ENCODE measurements around the gene DUSP6. TPM values are rescaled to one million over a fixed set of nuclear protein-coding genes. Genes with fewer than 3 reads are reported as not detected.
A peak's percentile ranks its signal among the peaks of the same experiment; 100 is the strongest.

DUSP6 gene
- total and polyA plus RNA-seq, 4 experiments from 2014 or later = 0.90 to 2.2 (median 1.7) TPM

DNA sequence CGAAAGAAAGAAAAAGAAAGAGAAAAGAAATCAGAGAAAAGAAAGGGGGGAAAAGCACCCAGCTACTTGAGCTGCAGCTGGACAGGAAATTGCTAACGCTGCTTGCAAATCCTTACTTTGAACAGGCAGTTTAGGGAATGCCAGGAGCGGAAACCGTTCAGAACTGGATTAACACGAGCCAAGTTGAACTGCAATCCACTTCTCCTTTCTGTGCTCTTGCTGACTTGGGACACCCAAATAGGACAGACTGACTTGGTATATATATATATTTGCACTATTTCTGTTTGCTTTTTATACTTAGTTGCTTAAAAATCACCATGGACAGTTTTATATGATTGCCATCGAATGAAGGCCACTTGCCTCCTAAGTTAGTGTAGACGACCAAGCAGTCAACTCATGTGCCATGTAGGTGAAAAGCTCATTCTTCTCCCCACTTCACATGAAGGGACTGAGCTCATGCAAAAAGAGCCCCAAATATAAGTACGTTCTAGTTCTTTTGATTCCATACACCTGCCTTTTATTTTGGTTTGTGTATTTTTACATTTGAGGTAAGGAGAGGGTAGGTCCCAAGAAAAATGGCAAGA, 5.5 kb downstream of the DUSP6 start:
- no peaks in the 10 kb centered on the region for H3K36me3 ChIP-seq (ENCODE audit: insufficient read depth, low read length)
- intact Hi-C loops (cut with micrococcal nuclease) = no loop called here
- ChIA-PET CTCF (ENCODE audit: partially characterized antibody) (interaction anchor here (1.2 to 1.3 kb wide), 2 partner anchors 114 to 329 kb away, joined by 3 to 4 read pairs; no protein-coding TSS in a partner anchor), POLR2A (ENCODE audit: partially characterized antibody) (interaction anchor here (2.2 kb wide), 1 partner anchor 102 kb away, joined by 9 read pairs; no protein-coding TSS in a partner anchor)
- H3K4me3 Mint-ChIP-seq = peak overlapping the region; percentile 69 to 92 (median 80)
- H3K27ac Mint-ChIP-seq = peak overlapping the region in 4 of 7 donors; percentile 12 to 53 (median 36)
- peaks cover 28 to 67% (median 40%) of the 10 kb centered on the region in 4 donors for H3K4me1 Mint-ChIP-seq
- H3K27me3 Mint-ChIP-seq = no peaks in the 10 kb centered on the region
- H3K27ac ChIP-seq (ENCODE audit: low read depth, low read length) = no peak overlapping the region
- H3K4me1 ChIP-seq (ENCODE audit: insufficient read depth, low read length) = peaks cover 58% of the 10 kb centered on the region
- H3K9me3 ChIP-seq (ENCODE audit: control insufficient read depth in 1 of 2, low read length in 2 of 2) = no peaks in the 10 kb centered on the region
- no peak overlapping the region for H3K4me3 ChIP-seq (ENCODE audit: low read length in 2 of 2)
- no peak for DNase-seq
- no peaks in the 10 kb centered on the region for H3K9me3 Mint-ChIP-seq
- no peaks in the 10 kb centered on the region for H3K36me3 Mint-ChIP-seq
- no peaks in the 10 kb centered on the region for H3K27me3 ChIP-seq (ENCODE audit: insufficient read depth, low read length)

DNA sequence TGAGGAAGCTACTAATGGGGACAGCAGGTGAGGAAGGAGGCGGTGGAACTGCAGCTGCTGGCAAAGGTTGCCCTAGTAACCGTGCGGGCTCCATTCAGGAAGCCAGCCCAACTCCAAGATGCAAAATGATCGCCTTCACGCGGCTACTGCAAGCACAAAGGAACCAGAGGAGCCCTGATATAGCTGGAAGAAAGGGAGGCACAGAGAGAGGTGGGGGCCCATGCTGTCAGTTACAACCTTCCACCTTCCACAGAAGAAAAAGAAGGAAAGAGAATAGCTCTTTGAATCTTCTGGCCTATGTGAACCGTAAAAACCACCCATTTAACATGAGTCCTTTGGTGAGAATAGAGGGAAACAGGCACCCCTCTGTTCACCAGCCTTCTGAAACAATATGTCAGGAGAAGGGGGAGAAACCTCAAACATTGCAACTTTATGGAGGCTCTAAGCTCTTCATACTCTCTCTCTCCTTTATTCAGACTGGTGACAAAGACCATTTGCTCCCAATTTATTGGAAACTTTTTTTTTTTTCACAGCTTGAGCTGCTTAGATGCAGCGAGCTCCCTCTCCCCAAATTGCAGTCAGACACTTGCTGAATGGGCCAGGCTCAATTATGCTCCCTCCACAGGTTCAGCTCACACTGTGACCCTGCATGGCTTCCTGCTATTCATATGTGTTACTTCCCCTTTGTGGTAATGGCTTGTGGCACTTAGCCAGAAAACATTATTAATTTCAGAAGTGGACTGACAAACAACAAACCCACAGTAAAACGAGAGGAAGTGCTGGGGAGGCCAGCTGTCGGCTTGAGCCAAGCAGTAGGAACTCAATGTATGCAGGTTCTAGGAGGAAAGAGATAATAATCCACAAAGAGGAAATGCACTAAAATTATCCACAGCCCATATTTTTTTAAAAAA, 6.2 kb downstream of the DUSP6 start:
- Mint-ChIP-seq H3K36me3 (no peaks in the 10 kb centered on the region), H3K27me3 (no peaks in the 10 kb centered on the region), H3K9me3 (no peaks in the 10 kb centered on the region), H3K4me3 (peak overlapping the region; percentile 69 to 92 (median 80)), H3K27ac (peak overlapping the region in 4 of 7 donors; percentile 27 to 92 (median 58)), H3K4me1 (peaks cover 27 to 66% (median 39%) of the 10 kb centered on the region in 4 donors)
- Histone ChIP-seq H3K27ac (ENCODE audit: low read depth, low read length) (no peak overlapping the region), H3K4me1 (ENCODE audit: insufficient read depth, low read length) (peaks cover 57% of the 10 kb centered on the region), H3K9me3 (ENCODE audit: control insufficient read depth in 1 of 2, low read length in 2 of 2) (no peaks in the 10 kb centered on the region), H3K36me3 (ENCODE audit: insufficient read depth, low read length) (no peaks in the 10 kb centered on the region), H3K27me3 (ENCODE audit: insufficient read depth, low read length) (no peaks in the 10 kb centered on the region), H3K4me3 (ENCODE audit: low read length in 2 of 2) (no peak overlapping the region)
- intact Hi-C loops (cut with micrococcal nuclease) = no loop called here
- CTCF ChIA-PET (ENCODE audit: partially characterized antibody) = interaction anchor here (1.1 to 1.3 kb wide), 5 partner anchors 18 to 329 kb away, joined by 3 to 4 read pairs (median 3); no protein-coding TSS in a partner anchor
- peak; percentile 40 to 56 (median 49) for DNase-seq
- POLR2A ChIA-PET (ENCODE audit: partially characterized antibody) = interaction anchor here (2.2 kb wide), 1 partner anchor 102 kb away, joined by 9 read pairs; no protein-coding TSS in a partner anchor

- Mint-ChIP-seq H3K4me3 (no peak overlapping the region), H3K27me3 (no peaks in the 10 kb centered on the region), H3K36me3 (no peaks in the 10 kb centered on the region), H3K9me3 (no peaks in the 10 kb centered on the region), H3K27ac (no peak overlapping the region), H3K4me1 (peaks cover 21 to 59% (median 32%) of the 10 kb centered on the region in 4 donors)
- intact Hi-C loops (cut with micrococcal nuclease) = no loop called here
- no peaks in the 10 kb centered on the region for H3K27me3 ChIP-seq (ENCODE audit: insufficient read depth, low read length)
- no peaks in the 10 kb centered on the region for H3K9me3 ChIP-seq (ENCODE audit: control insufficient read depth in 1 of 2, low read length in 2 of 2)
- no peak for DNase-seq
- POLR2A ChIA-PET (ENCODE audit: partially characterized antibody) = no interaction called here
- H3K4me3 ChIP-seq (ENCODE audit: low read length in 2 of 2) = no peak overlapping the region
- H3K27ac ChIP-seq (ENCODE audit: low read depth, low read length) = no peak overlapping the region
- peaks cover 50% of the 10 kb centered on the region for H3K4me1 ChIP-seq (ENCODE audit: insufficient read depth, low read length)
- no peaks in the 10 kb centered on the region for H3K36me3 ChIP-seq (ENCODE audit: insufficient read depth, low read length)
- CTCF ChIA-PET (ENCODE audit: partially characterized antibody) = interaction anchor here (1.1 to 1.2 kb wide), 3 partner anchors 18 to 198 kb away, joined by 3 read pairs; no protein-coding TSS in a partner anchor
Measured at GRCh38 chr12:89345376-89345775, 6.9 kb downstream of the DUSP6 start.

- intact Hi-C loops (cut with micrococcal nuclease) = no loop called here
- CTCF ChIA-PET (ENCODE audit: partially characterized antibody) = interaction anchor here (1.2 kb wide), 1 partner anchor 198 kb away, joined by 3 read pairs; no protein-coding TSS in a partner anchor
Measured at GRCh38 chr12:89344862-89345202, 7.5 kb downstream of the DUSP6 start.

DNA sequence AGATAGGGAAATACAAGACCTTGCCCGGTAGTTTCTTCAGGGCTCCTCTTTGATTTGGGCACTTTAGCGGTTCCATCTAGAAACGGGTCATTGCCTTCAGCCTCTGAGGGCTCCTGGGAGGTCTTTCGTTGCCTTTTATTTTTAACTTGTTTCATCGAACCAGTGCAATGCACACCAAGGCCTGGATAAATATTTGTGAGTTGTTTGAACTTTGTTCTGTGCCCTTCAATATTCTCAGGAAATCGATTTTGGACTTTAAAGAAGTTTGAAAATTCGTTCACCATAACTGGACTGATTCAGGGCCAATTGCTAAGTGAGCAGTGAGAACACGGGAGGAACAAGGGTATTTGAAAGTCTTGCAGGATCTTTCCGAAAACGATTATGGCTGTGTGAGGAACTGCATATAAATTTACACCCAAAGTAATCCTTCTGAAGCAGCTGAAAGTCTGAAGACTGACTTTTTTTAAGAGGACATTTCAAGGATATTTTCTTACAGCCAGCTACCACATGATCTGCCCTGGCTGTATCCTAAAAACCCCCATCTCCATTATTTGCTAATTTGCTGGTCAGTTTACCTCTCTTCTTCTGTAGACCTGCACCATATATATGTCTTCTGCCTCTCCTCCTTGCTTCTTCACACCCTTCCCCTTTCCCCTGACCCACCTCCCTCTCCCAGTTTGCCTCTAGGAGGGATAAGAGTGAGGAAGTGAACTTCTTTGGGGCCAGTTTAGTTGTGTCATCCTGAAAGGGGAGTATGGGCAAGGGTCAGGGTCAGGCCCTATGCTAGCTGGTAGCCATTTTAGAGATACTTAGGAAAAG, 8.0 kb downstream of the DUSP6 start:
- intact Hi-C loops (cut with micrococcal nuclease) = no loop called here
- CTCF ChIA-PET (ENCODE audit: partially characterized antibody) = interaction anchor here (1.2 kb wide), 1 partner anchor 199 kb away, joined by 3 read pairs; no protein-coding TSS in a partner anchor

More at GRCh38 chr12:89344862-89345202, 7.5 kb downstream of the DUSP6 start:
- Histone ChIP-seq H3K36me3 (ENCODE audit: insufficient read depth, low read length) (no peaks in the 10 kb centered on the region), H3K27ac (ENCODE audit: low read depth, low read length) (no peak overlapping the region), H3K27me3 (ENCODE audit: insufficient read depth, low read length) (no peaks in the 10 kb centered on the region), H3K4me3 (ENCODE audit: low read length in 2 of 2) (no peak overlapping the region), H3K4me1 (ENCODE audit: insufficient read depth, low read length) (peaks cover 45% of the 10 kb centered on the region), H3K9me3 (ENCODE audit: control insufficient read depth in 1 of 2, low read length in 2 of 2) (no peaks in the 10 kb centered on the region)
- H3K4me1 Mint-ChIP-seq = peaks cover 16 to 53% (median 27%) of the 10 kb centered on the region in 4 donors
- no peaks in the 10 kb centered on the region for H3K9me3 Mint-ChIP-seq
- POLR2A ChIA-PET (ENCODE audit: partially characterized antibody) = no interaction called here
- no peak for DNase-seq
- peak overlapping the region in 1 of 8 donors; percentile 1 for H3K4me3 Mint-ChIP-seq
- no peak overlapping the region for H3K27ac Mint-ChIP-seq
- no peaks in the 10 kb centered on the region for H3K36me3 Mint-ChIP-seq
- H3K27me3 Mint-ChIP-seq = no peaks in the 10 kb centered on the region

DNA sequence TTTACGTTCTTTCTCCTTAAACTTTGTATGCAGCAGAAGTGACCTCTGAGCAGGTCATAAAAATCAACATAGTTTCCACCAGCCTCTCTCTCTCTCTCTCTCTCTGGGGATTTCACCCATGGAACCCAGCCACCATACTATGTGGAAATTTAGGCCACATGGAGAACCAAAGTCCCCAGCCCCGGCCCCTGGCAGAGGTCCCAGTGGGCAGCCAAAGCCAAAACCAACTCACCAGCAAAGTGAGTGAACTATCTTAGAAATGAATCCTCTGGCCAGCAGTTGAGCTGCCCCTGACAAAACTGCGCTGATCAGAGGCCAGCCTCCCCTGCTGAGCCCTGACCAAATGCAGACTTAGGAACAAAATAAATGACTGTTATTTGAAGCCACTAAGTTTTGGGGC, 9.2 kb downstream of the DUSP6 start:
- Histone ChIP-seq H3K4me3 (ENCODE audit: low read length in 2 of 2) (no peak overlapping the region), H3K9me3 (ENCODE audit: control insufficient read depth in 1 of 2, low read length in 2 of 2) (no peaks in the 10 kb centered on the region), H3K27ac (ENCODE audit: low read depth, low read length) (no peak overlapping the region), H3K27me3 (ENCODE audit: insufficient read depth, low read length) (no peaks in the 10 kb centered on the region), H3K36me3 (ENCODE audit: insufficient read depth, low read length) (no peaks in the 10 kb centered on the region), H3K4me1 (ENCODE audit: insufficient read depth, low read length) (peaks cover 31% of the 10 kb centered on the region)
- H3K27me3 Mint-ChIP-seq = no peaks in the 10 kb centered on the region
- DNase-seq = no peak
- no peaks in the 10 kb centered on the region for H3K9me3 Mint-ChIP-seq
- H3K4me1 Mint-ChIP-seq = peaks cover 14 to 36% (median 24%) of the 10 kb centered on the region in 4 donors
- intact Hi-C loops (cut with micrococcal nuclease) = no loop called here
- ChIA-PET CTCF (ENCODE audit: partially characterized antibody) (no interaction called here), POLR2A (ENCODE audit: partially characterized antibody) (no interaction called here)
- H3K36me3 Mint-ChIP-seq = no peaks in the 10 kb centered on the region
- H3K4me3 Mint-ChIP-seq = no peak overlapping the region
- no peak overlapping the region for H3K27ac Mint-ChIP-seq

More for the DNA sequence above, 8.0 kb downstream of the DUSP6 start:
- peak overlapping the region in 1 of 8 donors; percentile 1 for H3K4me3 Mint-ChIP-seq
- Histone ChIP-seq H3K36me3 (ENCODE audit: insufficient read depth, low read length) (no peaks in the 10 kb centered on the region), H3K4me1 (ENCODE audit: insufficient read depth, low read length) (peaks cover 41% of the 10 kb centered on the region), H3K9me3 (ENCODE audit: control insufficient read depth in 1 of 2, low read length in 2 of 2) (no peaks in the 10 kb centered on the region), H3K4me3 (ENCODE audit: low read length in 2 of 2) (no peak overlapping the region), H3K27me3 (ENCODE audit: insufficient read depth, low read length) (no peaks in the 10 kb centered on the region), H3K27ac (ENCODE audit: low read depth, low read length) (no peak overlapping the region)
- H3K9me3 Mint-ChIP-seq = no peaks in the 10 kb centered on the region
- no peaks in the 10 kb centered on the region for H3K27me3 Mint-ChIP-seq
- H3K4me1 Mint-ChIP-seq = peaks cover 14 to 48% (median 24%) of the 10 kb centered on the region in 4 donors
- no peak overlapping the region for H3K27ac Mint-ChIP-seq
- no peaks in the 10 kb centered on the region for H3K36me3 Mint-ChIP-seq
- no peak for DNase-seq
- POLR2A ChIA-PET (ENCODE audit: partially characterized antibody) = no interaction called here
